Measurements from ENCODE around the gene ATXN7.
A peak's percentile ranks its signal among the peaks of the same experiment; 100 is the strongest.

The ATXN7 gene, protein sequence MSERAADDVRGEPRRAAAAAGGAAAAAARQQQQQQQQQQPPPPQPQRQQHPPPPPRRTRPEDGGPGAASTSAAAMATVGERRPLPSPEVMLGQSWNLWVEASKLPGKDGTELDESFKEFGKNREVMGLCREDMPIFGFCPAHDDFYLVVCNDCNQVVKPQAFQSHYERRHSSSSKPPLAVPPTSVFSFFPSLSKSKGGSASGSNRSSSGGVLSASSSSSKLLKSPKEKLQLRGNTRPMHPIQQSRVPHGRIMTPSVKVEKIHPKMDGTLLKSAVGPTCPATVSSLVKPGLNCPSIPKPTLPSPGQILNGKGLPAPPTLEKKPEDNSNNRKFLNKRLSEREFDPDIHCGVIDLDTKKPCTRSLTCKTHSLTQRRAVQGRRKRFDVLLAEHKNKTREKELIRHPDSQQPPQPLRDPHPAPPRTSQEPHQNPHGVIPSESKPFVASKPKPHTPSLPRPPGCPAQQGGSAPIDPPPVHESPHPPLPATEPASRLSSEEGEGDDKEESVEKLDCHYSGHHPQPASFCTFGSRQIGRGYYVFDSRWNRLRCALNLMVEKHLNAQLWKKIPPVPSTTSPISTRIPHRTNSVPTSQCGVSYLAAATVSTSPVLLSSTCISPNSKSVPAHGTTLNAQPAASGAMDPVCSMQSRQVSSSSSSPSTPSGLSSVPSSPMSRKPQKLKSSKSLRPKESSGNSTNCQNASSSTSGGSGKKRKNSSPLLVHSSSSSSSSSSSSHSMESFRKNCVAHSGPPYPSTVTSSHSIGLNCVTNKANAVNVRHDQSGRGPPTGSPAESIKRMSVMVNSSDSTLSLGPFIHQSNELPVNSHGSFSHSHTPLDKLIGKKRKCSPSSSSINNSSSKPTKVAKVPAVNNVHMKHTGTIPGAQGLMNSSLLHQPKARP

GRCh38 chr3:63863150-63864007 is at the start of gene ATXN7, which contains the start of gene THOC7:
TSS of gene ATXN7 (plus strand) at chr3:63863867. CDS start at chr3:63912599, 48,732 bp downstream.
TSS of gene THOC7 (minus strand) at chr3:63863805. CDS start at chr3:63863790, 15 bp downstream.
- peak; percentile 58 for DNase-seq (ENCODE audit: low read depth)

DNA sequence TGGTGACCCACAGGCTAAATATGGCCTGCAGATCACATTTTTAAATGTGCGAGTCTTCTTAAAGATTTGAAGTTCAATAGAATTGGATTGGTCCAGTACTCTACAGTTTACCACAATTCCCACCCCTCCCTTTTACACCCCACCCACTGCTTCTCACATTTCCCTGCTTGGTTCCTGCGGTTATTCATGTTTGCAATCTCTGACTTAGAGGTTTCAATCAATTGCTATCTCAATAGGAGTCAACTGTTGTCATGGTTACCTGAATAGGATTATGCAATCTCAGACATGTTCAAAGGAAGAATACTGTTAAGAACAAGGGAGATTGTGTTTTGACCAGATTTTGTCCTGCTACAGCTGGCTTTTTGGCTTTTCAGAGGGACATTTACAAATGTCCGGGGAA is 49.4 kb upstream of the ATXN7 start:
- no peak for DNase-seq (ENCODE audit: low read depth)

GRCh38 chr3:63817225-63817624 is 46.4 kb upstream of the ATXN7 start:
- no peak for DNase-seq (ENCODE audit: low read depth)

- DNase-seq (ENCODE audit: low read depth), result peak; percentile 16
Observed at GRCh38 chr3:63818282-63819150, 45.2 kb upstream of the ATXN7 start.

GRCh38 chr3:63819151-63819398 is 44.6 kb upstream of the ATXN7 start, which contains the start of gene C3orf49:
TSS of gene C3orf49 (plus strand) at chr3:63819299. CDS start at chr3:63819472, 173 bp downstream.
- DNase-seq (ENCODE audit: low read depth), result no peak

GRCh38 chr3:63824309-63824708 is 39.4 kb upstream of the ATXN7 start:
- DNase-seq (ENCODE audit: low read depth), result no peak

- no peak for DNase-seq (ENCODE audit: low read depth)
Observed at GRCh38 chr3:63830526-63830925, 33.1 kb upstream of the ATXN7 start.

DNA sequence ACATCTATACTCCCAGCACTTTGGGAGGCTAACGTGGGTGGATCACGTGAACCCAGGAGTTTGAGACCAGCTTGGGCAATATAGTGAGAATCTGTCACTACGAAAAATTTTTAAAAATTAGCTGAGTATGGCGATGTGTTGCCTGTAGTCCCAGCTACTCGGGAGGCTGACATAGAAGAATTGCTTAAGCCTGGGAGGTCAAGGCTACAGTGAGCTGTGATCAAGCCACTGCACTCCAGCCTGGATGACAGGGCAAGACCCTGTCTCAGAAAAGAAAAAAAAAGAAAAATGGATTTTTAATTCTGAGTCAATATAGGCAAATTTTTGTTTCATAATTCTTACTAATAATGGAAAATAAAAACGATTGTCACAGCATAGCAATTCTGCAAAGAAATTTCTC is 31.3 kb upstream of the ATXN7 start:
- no peak for DNase-seq (ENCODE audit: low read depth)

DNA sequence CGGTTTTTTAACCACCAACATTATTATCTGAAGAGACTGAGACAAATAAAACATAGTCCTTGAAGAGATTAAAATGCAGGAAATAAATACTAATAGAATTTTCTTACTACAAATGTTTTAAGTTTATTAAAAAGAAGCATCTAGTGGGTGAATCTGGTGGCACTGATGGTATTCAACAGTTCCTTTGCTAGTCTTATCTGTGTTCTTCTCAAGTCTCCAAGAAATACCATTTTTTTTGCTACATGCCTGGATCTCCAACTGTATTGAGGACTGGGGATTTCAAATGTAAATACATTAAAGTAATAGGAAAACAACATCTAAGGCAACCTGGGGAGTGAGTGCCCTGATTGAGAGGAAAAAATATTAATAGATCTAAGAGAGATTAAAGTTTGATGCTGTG is 22.0 kb upstream of the ATXN7 start:
- no peak for DNase-seq (ENCODE audit: low read depth)

GRCh38 chr3:63842127-63842526 is 21.5 kb upstream of the ATXN7 start:
- no peak for DNase-seq (ENCODE audit: low read depth)

- DNase-seq (ENCODE audit: low read depth), result no peak
Observed at GRCh38 chr3:63845215-63845614, 18.5 kb upstream of the ATXN7 start.

- DNase-seq (ENCODE audit: low read depth), result no peak
Observed at GRCh38 chr3:63847718-63848450, 15.8 kb upstream of the ATXN7 start.

- DNase-seq (ENCODE audit: low read depth), result no peak
Observed at GRCh38 chr3:63849175-63849574, 14.5 kb upstream of the ATXN7 start.

GRCh38 chr3:63851287-63851686 is 12.4 kb upstream of the ATXN7 start:
- no peak for DNase-seq (ENCODE audit: low read depth)

DNA sequence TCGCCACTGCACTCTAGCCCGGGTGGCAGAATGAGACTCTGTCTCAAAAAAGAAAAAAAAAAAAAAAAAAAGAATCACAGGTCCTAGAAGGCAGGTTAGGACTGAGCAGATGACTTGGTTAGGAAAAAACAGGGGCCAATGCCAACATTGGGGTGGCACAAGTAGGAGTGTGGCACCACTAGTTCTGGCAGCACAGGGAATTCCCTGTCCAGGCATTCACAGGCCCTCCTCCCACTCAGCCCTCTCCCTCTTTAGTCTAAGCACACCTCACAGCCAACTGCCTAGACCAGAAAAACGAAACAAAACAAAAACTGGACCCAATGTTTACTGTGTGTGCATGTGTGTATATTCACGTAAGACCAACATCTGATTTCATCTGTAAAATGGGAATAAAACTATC is 10.6 kb upstream of the ATXN7 start:
- DNase-seq (ENCODE audit: low read depth), result no peak

DNA sequence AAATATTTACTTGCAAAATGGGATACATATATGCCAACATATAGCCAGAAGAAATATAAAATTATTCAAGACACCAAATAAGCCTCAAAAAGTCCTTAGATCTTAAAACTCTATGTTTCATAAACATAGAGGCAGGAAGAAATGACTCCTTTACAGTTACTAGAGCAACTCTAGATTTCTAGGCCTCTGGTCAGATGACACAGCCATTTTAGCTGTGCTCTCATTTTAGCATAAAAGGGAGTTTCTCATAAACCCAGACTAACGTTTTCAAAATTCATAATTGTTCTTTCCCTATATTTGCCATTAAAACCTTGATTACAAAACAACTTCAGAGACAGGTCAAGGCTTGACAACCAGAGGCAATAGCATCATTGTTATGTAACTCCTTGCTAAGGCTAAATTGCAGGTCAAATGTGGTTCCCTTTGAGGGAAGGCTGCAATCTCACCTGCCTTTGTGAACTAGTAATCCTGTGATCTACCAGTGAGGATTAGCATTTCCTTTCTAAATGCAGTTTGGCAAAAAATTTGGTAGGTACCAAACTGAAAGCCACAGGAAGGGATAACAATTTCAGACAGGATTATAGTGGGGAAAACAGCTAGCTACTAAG is 8.2 kb upstream of the ATXN7 start:
- DNase-seq (ENCODE audit: low read depth), result no peak

DNA sequence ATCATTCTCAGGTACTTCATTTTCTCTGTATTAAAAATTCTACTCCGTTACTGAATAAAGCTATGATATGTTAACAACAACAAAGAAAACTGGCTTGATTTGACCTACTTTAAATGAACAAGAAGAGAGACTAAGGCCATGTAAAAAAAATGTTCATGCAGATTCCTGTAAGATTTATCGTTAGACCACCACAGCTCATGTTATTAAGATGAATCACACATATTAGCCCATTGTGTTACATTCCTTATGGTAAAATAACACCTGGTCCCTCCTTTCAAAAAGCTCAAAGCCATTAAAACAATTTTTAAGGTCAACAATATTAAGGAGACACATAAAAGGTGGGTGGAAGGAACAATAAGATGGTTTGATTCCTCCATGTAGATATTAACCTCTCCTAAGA is 6.4 kb upstream of the ATXN7 start:
- no peak for DNase-seq (ENCODE audit: low read depth)

GRCh38 chr3:63860776-63861175 is 2.9 kb upstream of the ATXN7 start:
- DNase-seq (ENCODE audit: low read depth), result no peak

DNA sequence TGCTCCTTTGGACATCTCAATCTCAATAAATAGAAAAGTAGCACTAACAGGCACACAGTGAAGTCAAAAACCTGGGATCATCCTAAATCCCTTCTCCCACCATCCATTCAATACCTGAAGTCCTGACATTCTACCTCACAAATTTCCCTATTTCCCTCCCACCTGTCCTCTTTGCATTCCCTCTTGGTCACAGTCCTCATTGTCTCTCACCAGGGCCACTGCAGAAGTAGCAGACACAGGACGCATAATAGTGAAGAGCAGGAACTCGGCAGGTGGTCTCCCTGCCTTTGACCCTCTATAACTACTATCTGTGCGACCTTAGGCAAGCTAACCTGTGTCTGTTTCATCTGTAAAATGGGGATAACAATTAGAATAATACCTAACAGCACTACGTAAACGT is 2.4 kb upstream of the ATXN7 start:
- DNase-seq (ENCODE audit: low read depth), result no peak

GRCh38 chr3:63862804-63863149 is 890 bp upstream of the ATXN7 start:
- DNase-seq (ENCODE audit: low read depth), result no peak
